NCI-H1930 (cell line): ENCODE data around the gene IDI2.

Experiments used
- DNase-seq, 2 experiments: peaks; one replicate each; lab custom pipeline; 2025; lab: John Stamatoyannopoulos, UW

IDI2 gene

GRCh38 chr10:980468-981093 is 45.1 kb downstream of the IDI2 start:
- no peak for DNase-seq

GRCh38 chr10:978826-979421 is 46.7 kb downstream of the IDI2 start:
- DNase-seq, result no peak

GRCh38 chr10:976316-976715 is 49.3 kb downstream of the IDI2 start:
- no peak for DNase-seq

- no peak for DNase-seq
These were observed 50.9 kb downstream of the IDI2 start for GRCh38 chr10:974785-975074.

GRCh38 chr10:974038-974784 is 51.4 kb downstream of the IDI2 start:
- no peak for DNase-seq

- no peak for DNase-seq
These were observed 52.9 kb downstream of the IDI2 start for GRCh38 chr10:972763-973162.

GRCh38 chr10:971613-972012 is 54.0 kb downstream of the IDI2 start:
- DNase-seq, result no peak

- no peak for DNase-seq
These were observed 54.5 kb downstream of the IDI2 start for GRCh38 chr10:971150-971542.

- no peak for DNase-seq
These were observed 55.1 kb downstream of the IDI2 start for GRCh38 chr10:970311-971149.

GRCh38 chr10:969473-970150 is 56.0 kb downstream of the IDI2 start:
- no peak for DNase-seq
